ENCODE measurements around the gene SOX18. TPM values are rescaled to one million over a fixed set of nuclear protein-coding genes. Genes with fewer than 3 reads are reported as not detected.

SOX18 gene
- total and polyA plus RNA-seq, 2 of the 13 experiments (the other 11 are each of a cell fraction or from before 2014, with no cell fraction given) = 1.6 to 1.9 TPM

- TF ChIP-seq ZBTB34 (CRISPR knock-in tag; IDR thresholded peaks at IDR 0.05) (peak; percentile 34; the same call in 1 of the 2 replicates), ZFP1 (CRISPR knock-in tag; IDR thresholded peaks at IDR 0.05) (peak; percentile 19), HHEX (CRISPR knock-in tag; IDR thresholded peaks at IDR 0.05) (no peak), THRA (CRISPR knock-in tag; IDR thresholded peaks at IDR 0.05; ENCODE audit: borderline replicate concordance) (peak; percentile 53; the same call in 1 of the 2 replicates), CENPBD1 (CRISPR knock-in tag; IDR thresholded peaks at IDR 0.05; ENCODE audit: borderline replicate concordance, low read depth) (no peak), CAMTA2 (CRISPR knock-in tag; IDR thresholded peaks at IDR 0.05; ENCODE audit: borderline replicate concordance) (no peak), SMAD1 (CRISPR knock-in tag; IDR thresholded peaks at IDR 0.05; ENCODE audit: borderline replicate concordance, low read depth) (no peak; the same call in none of the 2 replicates), CENPT (CRISPR knock-in tag; IDR thresholded peaks at IDR 0.05; ENCODE audit: low read depth) (no peak), ZNF510 (CRISPR knock-in tag; IDR thresholded peaks at IDR 0.05; ENCODE audit: low read depth) (no peak), GFI1 (CRISPR knock-in tag; IDR thresholded peaks at IDR 0.05; ENCODE audit: borderline replicate concordance) (no peak; the same call in none of the 2 replicates), NR3C1 (CRISPR knock-in tag; IDR thresholded peaks at IDR 0.05) (no peak), NFATC3 (CRISPR knock-in tag; IDR thresholded peaks at IDR 0.05) (peak; percentile 92; the same call in 1 of the 2 replicates), ZNF20 (CRISPR knock-in tag; IDR thresholded peaks at IDR 0.05) (no peak), ZNF761 (CRISPR knock-in tag; conservative IDR thresholded peaks at IDR 0.05) (no peak), ZNF264 (CRISPR knock-in tag; IDR thresholded peaks at IDR 0.05) (peak; percentile 56; the same call in 1 of the 2 replicates), SETDB1 (CRISPR knock-in tag; IDR thresholded peaks at IDR 0.05; ENCODE audit: borderline replicate concordance) (no peak), SMARCE1 (IDR thresholded peaks at IDR 0.05; ENCODE audit: borderline replicate concordance) (no peak), RFX1 (IDR thresholded peaks at IDR 0.05) (no peak)
- TF ChIP-seq, protein P1, sequence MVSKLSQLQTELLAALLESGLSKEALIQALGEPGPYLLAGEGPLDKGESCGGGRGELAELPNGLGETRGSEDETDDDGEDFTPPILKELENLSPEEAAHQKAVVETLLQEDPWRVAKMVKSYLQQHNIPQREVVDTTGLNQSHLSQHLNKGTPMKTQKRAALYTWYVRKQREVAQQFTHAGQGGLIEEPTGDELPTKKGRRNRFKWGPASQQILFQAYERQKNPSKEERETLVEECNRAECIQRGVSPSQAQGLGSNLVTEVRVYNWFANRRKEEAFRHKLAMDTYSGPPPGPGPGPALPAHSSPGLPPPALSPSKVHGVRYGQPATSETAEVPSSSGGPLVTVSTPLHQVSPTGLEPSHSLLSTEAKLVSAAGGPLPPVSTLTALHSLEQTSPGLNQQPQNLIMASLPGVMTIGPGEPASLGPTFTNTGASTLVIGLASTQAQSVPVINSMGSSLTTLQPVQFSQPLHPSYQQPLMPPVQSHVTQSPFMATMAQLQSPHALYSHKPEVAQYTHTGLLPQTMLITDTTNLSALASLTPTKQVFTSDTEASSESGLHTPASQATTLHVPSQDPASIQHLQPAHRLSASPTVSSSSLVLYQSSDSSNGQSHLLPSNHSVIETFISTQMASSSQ (IDR thresholded peaks at IDR 0.05; ENCODE audit: low read depth) = no peak; the same call in none of the 2 replicates
- TF ChIP-seq, protein P1 (CRISPR knock-in tag; IDR thresholded peaks at IDR 0.05; ENCODE audit: borderline replicate concordance) = no peak; the same call in 1 of the 2 replicates
- TF ChIP-seq, protein P2, sequence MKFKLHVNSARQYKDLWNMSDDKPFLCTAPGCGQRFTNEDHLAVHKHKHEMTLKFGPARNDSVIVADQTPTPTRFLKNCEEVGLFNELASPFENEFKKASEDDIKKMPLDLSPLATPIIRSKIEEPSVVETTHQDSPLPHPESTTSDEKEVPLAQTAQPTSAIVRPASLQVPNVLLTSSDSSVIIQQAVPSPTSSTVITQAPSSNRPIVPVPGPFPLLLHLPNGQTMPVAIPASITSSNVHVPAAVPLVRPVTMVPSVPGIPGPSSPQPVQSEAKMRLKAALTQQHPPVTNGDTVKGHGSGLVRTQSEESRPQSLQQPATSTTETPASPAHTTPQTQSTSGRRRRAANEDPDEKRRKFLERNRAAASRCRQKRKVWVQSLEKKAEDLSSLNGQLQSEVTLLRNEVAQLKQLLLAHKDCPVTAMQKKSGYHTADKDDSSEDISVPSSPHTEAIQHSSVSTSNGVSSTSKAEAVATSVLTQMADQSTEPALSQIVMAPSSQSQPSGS (CRISPR knock-in tag; IDR thresholded peaks at IDR 0.05) = 0 out of 2 replicates have a peak, but pooled peaks have one; percentile 47
Observed at GRCh38 chr20:64055893-64056638, 6.6 kb upstream of the SOX18 start (continued).

All from HepG2 (cell line).